ENCODE measurements around the gene ULK3. TPM values are rescaled to one million over a fixed set of nuclear protein-coding genes. Genes with fewer than 3 reads are reported as not detected.

The ULK3 gene
- polyA plus RNA-seq, 2 of the 4 experiments (the other 2 are of a cell fraction): 28.1 to 48.9 TPM

DNA sequence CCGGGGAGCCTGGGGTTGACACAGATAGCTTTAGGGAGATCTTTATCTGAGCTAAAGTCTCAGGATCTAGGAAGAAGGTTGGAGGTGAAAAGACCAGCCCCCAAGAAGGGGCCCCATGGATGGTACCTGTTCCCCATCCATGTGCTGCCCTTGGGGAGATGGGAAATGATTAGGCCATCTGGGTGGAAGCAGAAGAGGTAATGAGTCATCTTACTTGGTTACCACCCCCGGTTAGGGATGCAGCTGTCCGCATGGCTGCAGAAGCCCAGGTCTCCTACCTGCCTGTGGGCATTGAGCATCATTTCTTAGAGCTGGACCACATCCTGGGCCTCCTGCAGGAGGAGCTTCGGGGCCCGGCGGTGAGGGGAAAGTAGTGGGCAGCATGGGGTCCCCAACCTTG is 19.6 kb downstream of the ULK3 start (continued):
- no peak for TF ChIP-seq JUN (IDR thresholded peaks at IDR 0.05)
- TF ChIP-seq RAD21 (conservative IDR thresholded peaks at IDR 0.05 in 1 of 2, IDR thresholded peaks at IDR 0.05 in 1 of 2): no peak
- TF ChIP-seq MYC (IDR thresholded peaks at IDR 0.05; ENCODE audit: borderline replicate concordance, low read length): no peak
- no peak for TF ChIP-seq TFCP2L1 (CRISPR knock-in tag; IDR thresholded peaks at IDR 0.05)

DNA sequence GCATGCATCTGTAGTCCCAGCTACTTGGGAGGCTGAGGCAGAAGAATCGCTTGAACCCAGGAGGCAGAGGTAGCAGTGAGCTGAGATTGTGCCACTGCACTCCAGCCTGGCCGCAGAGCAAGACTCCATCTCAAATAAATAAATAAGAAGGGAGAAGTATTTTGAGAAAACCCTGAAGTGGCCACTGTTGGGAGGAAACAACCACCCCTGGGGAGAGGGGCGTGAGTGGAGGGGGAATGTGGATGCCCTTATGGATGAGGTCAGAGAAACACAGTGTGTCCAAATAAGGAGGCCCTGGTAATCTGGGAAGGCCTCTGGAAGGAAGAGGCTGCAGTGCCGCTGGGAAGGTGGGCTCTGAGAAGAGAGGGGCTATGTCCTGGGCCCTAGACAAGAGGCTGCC is 20.7 kb downstream of the ULK3 start:
- ChIA-PET POLR2A (no interaction called here), CTCF (interaction anchor here (65.6 to 66.7 kb wide), 2 partner anchors 3 to 31 kb away, joined by 1908 read pairs; partner anchors contain the start of genes CPLX3, CSK, LMAN1L and ULK3)
- Histone ChIP-seq H3K27ac (no peak overlapping the region), H3K9me3 (no peaks in the 10 kb centered on the region), H3K4me3 (no peak overlapping the region), H3K4me2 (no peak overlapping the region), H3K4me1 (peaks cover 13% of the 10 kb centered on the region)
- no peak for DNase-seq (ENCODE audit: low read depth in 1 of 2, low spot score in 1 of 2)
- no peak for ATAC-seq
- no peak for FAIRE-seq
- WGBS (ENCODE audit: missing lambda C conversion rate): 60% methylated on average over 4 of the region's 4 CpGs
- TF ChIP-seq ZC3H11A (IDR thresholded peaks at IDR 0.05) (no peak), CEBPB (IDR thresholded peaks at IDR 0.05) (no peak), POLR2AphosphoS2 (conservative IDR thresholded peaks at IDR 0.05; ENCODE audit: low read length) (no peak), NR3C1 (IDR thresholded peaks at IDR 0.05) (no peak), SREBF2 (IDR thresholded peaks at IDR 0.05) (no peak), KDM1A (IDR thresholded peaks at IDR 0.05; ENCODE audit: low read depth) (no peak), CBX8 (IDR thresholded peaks at IDR 0.05) (no peak), BHLHE40 (IDR thresholded peaks at IDR 0.05; ENCODE audit: low read depth, low read length) (no peak), HEYL (CRISPR knock-in tag; IDR thresholded peaks at IDR 0.05) (no peak), JUN (IDR thresholded peaks at IDR 0.05) (no peak), ZFP36 (IDR thresholded peaks at IDR 0.05; ENCODE audit: borderline replicate concordance, partially characterized antibody) (no peak), RCOR1 (IDR thresholded peaks at IDR 0.05; ENCODE audit: low read depth, low read length) (no peak), EHF (CRISPR knock-in tag; IDR thresholded peaks at IDR 0.05) (no peak), MAZ (IDR thresholded peaks at IDR 0.05; ENCODE audit: borderline replicate concordance, low read depth, low read length) (no peak)
- TF ChIP-seq, protein P1, sequence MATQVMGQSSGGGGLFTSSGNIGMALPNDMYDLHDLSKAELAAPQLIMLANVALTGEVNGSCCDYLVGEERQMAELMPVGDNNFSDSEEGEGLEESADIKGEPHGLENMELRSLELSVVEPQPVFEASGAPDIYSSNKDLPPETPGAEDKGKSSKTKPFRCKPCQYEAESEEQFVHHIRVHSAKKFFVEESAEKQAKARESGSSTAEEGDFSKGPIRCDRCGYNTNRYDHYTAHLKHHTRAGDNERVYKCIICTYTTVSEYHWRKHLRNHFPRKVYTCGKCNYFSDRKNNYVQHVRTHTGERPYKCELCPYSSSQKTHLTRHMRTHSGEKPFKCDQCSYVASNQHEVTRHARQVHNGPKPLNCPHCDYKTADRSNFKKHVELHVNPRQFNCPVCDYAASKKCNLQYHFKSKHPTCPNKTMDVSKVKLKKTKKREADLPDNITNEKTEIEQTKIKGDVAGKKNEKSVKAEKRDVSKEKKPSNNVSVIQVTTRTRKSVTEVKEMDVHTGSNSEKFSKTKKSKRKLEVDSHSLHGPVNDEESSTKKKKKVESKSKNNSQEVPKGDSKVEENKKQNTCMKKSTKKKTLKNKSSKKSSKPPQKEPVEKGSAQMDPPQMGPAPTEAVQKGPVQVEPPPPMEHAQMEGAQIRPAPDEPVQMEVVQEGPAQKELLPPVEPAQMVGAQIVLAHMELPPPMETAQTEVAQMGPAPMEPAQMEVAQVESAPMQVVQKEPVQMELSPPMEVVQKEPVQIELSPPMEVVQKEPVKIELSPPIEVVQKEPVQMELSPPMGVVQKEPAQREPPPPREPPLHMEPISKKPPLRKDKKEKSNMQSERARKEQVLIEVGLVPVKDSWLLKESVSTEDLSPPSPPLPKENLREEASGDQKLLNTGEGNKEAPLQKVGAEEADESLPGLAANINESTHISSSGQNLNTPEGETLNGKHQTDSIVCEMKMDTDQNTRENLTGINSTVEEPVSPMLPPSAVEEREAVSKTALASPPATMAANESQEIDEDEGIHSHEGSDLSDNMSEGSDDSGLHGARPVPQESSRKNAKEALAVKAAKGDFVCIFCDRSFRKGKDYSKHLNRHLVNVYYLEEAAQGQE (IDR thresholded peaks at IDR 0.05): no peak
- TF ChIP-seq, protein P2, sequence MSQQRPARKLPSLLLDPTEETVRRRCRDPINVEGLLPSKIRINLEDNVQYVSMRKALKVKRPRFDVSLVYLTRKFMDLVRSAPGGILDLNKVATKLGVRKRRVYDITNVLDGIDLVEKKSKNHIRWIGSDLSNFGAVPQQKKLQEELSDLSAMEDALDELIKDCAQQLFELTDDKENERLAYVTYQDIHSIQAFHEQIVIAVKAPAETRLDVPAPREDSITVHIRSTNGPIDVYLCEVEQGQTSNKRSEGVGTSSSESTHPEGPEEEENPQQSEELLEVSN (IDR thresholded peaks at IDR 0.05; ENCODE audit: borderline replicate concordance, low read depth): no peak
- TF ChIP-seq, protein P3, sequence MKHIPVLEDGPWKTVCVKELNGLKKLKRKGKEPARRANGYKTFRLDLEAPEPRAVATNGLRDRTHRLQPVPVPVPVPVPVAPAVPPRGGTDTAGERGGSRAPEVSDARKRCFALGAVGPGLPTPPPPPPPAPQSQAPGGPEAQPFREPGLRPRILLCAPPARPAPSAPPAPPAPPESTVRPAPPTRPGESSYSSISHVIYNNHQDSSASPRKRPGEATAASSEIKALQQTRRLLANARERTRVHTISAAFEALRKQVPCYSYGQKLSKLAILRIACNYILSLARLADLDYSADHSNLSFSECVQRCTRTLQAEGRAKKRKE (CRISPR knock-in tag; IDR thresholded peaks at IDR 0.05; ENCODE audit: low read depth): no peak
- TF ChIP-seq, protein P4, sequence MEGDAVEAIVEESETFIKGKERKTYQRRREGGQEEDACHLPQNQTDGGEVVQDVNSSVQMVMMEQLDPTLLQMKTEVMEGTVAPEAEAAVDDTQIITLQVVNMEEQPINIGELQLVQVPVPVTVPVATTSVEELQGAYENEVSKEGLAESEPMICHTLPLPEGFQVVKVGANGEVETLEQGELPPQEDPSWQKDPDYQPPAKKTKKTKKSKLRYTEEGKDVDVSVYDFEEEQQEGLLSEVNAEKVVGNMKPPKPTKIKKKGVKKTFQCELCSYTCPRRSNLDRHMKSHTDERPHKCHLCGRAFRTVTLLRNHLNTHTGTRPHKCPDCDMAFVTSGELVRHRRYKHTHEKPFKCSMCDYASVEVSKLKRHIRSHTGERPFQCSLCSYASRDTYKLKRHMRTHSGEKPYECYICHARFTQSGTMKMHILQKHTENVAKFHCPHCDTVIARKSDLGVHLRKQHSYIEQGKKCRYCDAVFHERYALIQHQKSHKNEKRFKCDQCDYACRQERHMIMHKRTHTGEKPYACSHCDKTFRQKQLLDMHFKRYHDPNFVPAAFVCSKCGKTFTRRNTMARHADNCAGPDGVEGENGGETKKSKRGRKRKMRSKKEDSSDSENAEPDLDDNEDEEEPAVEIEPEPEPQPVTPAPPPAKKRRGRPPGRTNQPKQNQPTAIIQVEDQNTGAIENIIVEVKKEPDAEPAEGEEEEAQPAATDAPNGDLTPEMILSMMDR (IDR thresholded peaks at IDR 0.05): no peak
- TF ChIP-seq, protein P5, sequence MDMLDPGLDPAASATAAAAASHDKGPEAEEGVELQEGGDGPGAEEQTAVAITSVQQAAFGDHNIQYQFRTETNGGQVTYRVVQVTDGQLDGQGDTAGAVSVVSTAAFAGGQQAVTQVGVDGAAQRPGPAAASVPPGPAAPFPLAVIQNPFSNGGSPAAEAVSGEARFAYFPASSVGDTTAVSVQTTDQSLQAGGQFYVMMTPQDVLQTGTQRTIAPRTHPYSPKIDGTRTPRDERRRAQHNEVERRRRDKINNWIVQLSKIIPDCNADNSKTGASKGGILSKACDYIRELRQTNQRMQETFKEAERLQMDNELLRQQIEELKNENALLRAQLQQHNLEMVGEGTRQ (IDR thresholded peaks at IDR 0.05): no peak
- TF ChIP-seq, protein P6, sequence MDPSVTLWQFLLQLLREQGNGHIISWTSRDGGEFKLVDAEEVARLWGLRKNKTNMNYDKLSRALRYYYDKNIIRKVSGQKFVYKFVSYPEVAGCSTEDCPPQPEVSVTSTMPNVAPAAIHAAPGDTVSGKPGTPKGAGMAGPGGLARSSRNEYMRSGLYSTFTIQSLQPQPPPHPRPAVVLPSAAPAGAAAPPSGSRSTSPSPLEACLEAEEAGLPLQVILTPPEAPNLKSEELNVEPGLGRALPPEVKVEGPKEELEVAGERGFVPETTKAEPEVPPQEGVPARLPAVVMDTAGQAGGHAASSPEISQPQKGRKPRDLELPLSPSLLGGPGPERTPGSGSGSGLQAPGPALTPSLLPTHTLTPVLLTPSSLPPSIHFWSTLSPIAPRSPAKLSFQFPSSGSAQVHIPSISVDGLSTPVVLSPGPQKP (IDR thresholded peaks at IDR 0.05; ENCODE audit: low read depth, low read length): no peak
